HepG2 (cell line): Measurements from ENCODE around the gene NSUN6. TPM values are rescaled to one million over a fixed set of nuclear protein-coding genes. Genes with fewer than 3 reads are reported as not detected.
"Not testable (repeated sequence)": the region's sequence is repeated elsewhere in the genome, so short reads cannot be mapped to it uniquely, and the experiment has no call there.

ENCODE experiments used
- ATAC-seq: fragments of 200-7000 bp; cut with Tn5 transposase; 3 replicates; pipeline ENCODE4 v1.9.1; 2020; ENCODE audit warnings: mild to moderate bottlenecking, moderate library complexity
- BruUV-seq: library from RNA; stranded (reverse); fragments of 400-500 nt; replicated peaks from 2 replicates; lab custom pipeline; 2021; lab: Mats Ljungman, UMichigan
- CTCF ChIA-PET: fragments of 300-600 bp; formaldehyde crosslinking; extraction: SDS; loops from one replicate; lab custom pipeline; 2021; ENCODE audit warnings: low total read pairs, inconsistent platforms, low intra/inter-chr PET ratio; lab: Yijun Ruan, JAX
- POLR2A ChIA-PET: fragments of 350-600 bp; sonication (Branson Sonifier 250); formaldehyde crosslinking; loops from one replicate; lab custom pipeline; 2020; ENCODE audit warnings: antibody characterized with exemption, inconsistent platforms; lab: Yijun Ruan, JAX
- DNase-seq: peaks from one replicate; pipeline ENCODE4 v3.0.0-alpha.2; 2015; ENCODE audit warnings: low spot score
- FAIRE-seq: peaks from 3 replicates; lab custom pipeline; 2011; peaks lifted over from hg19 to GRCh38; lab: Jason Lieb, UNC
- H2AFZ ChIP-seq: one replicate; pipeline ENCODE4 v1.6.1; 2011; ENCODE audit warnings: low read length, inconsistent platforms
- H3K27ac ChIP-seq: fragments of 300-600 bp; 3 replicates; pipeline ENCODE4 v1.8.0; 2011; ENCODE audit warnings: mixed run types, mild to moderate bottlenecking, mixed read lengths, low read length, inconsistent platforms; ENCODE audit not compliant: insufficient read depth; ENCODE audit errors: extremely low read length
- H3K27me3 ChIP-seq, 2 experiments: fragments of 200-600 bp in 1 of 2; 2 replicates in 1 of 2; 3 replicates in 1 of 2; pipeline versions ENCODE4 v1.6.0 to v1.8.0; 2011; ENCODE audit warnings: low read length in 2 of 2, mild to moderate bottlenecking in 2 of 2, moderate library complexity in 2 of 2, inconsistent platforms in 1 of 2; ENCODE audit not compliant: insufficient read depth in 2 of 2, control insufficient read depth in 1 of 2
- H3K36me3 ChIP-seq, 2 experiments: fragments of 200-600 bp in 1 of 2; replicated peaks in 1 of 2; 2 replicates in 1 of 2; 3 replicates in 1 of 2; pipeline versions ENCODE4 v1.5.1 to v1.8.0; 2011; ENCODE audit warnings: low read length in 2 of 2, inconsistent platforms in 1 of 2; ENCODE audit not compliant: insufficient read depth in 2 of 2, control insufficient read depth in 1 of 2
- H3K4me1 ChIP-seq: 2 replicates; pipeline ENCODE4 v1.5.1; 2012; ENCODE audit warnings: low read length, inconsistent platforms; ENCODE audit not compliant: insufficient read depth
- H3K4me2 ChIP-seq: 2 replicates; pipeline ENCODE4 v1.6.0; 2011; ENCODE audit warnings: low read depth, low read length, inconsistent platforms
- H3K4me3 ChIP-seq, 3 experiments: fragments of 200-600 bp in 1 of 3; sonication (generic), shearing (Covaris generic) in 1 of 3; replicated peaks in 1 of 3; 2 replicates each; pipeline ENCODE4 v1.5.1; 2011 to 2016; ENCODE audit warnings: low read length in 3 of 3, inconsistent platforms in 2 of 3, low read depth in 2 of 3, mild to moderate bottlenecking in 2 of 3, control low read depth in 1 of 3, mixed read lengths in 1 of 3; ENCODE audit not compliant: insufficient read depth in 1 of 3
- H3K79me2 ChIP-seq: one replicate; pipeline ENCODE4 v1.6.1; 2011; ENCODE audit warnings: low read length, inconsistent platforms; ENCODE audit not compliant: insufficient read depth
- H3K9ac ChIP-seq: 2 replicates; pipeline ENCODE4 v1.6.0; 2011; ENCODE audit warnings: mild to moderate bottlenecking, low read depth, low read length, inconsistent platforms; ENCODE audit not compliant: insufficient read depth
- H3K9me3 ChIP-seq: 2 replicates; pipeline ENCODE4 v1.5.1; 2012; ENCODE audit warnings: mild to moderate bottlenecking, low read length
- H4K20me1 ChIP-seq: 2 replicates; pipeline ENCODE4 v1.6.0; 2011; ENCODE audit warnings: inconsistent platforms, mild to moderate bottlenecking, low read length, moderate library complexity; ENCODE audit not compliant: insufficient read depth
- ARID5B ChIP-seq: IDR thresholded peaks from 2 replicates; pipeline ENCODE4 v1.4.0; 2020; ENCODE audit warnings: mild to moderate bottlenecking, missing genetic modification reagents
- ATM ChIP-seq: fragments of 450-650 bp; IDR thresholded peaks from 2 replicates; pipeline ENCODE4 v1.7.1; 2017; ENCODE audit warnings: mild to moderate bottlenecking, borderline replicate concordance
- BCL6 ChIP-seq: IDR thresholded peaks from 2 replicates; pipeline ENCODE4 v1.6.1; 2016; ENCODE audit warnings: missing genetic modification reagents, missing compliant biosample characterization
- CEBPG ChIP-seq: IDR thresholded peaks from 2 replicates; pipeline ENCODE4 v1.6.1; 2016
- FOXA3 ChIP-seq: IDR thresholded peaks from 2 replicates; pipeline ENCODE4 v1.6.1; 2016; ENCODE audit warnings: missing genetic modification reagents, missing compliant biosample characterization
- FOXP1 ChIP-seq, 2 experiments: fragments of 450-650 bp in 1 of 2; IDR thresholded peaks; 2 replicates each; pipeline ENCODE4 v1.6.1; 2017 to 2018; ENCODE audit warnings: antibody characterized with exemption in 1 of 2
- HNF4A ChIP-seq: sonication (generic); formaldehyde crosslinking; IDR thresholded peaks from 2 replicates; pipeline ENCODE4 v1.4.0; 2020; ENCODE audit warnings: missing genetic modification reagents
- MEF2D ChIP-seq: sonication (generic); formaldehyde crosslinking; IDR thresholded peaks from 2 replicates; pipeline ENCODE4 v1.5.1; 2020; ENCODE audit warnings: mild to moderate bottlenecking, missing genetic modification reagents
- PAXIP1 ChIP-seq: sonication (generic); formaldehyde crosslinking; conservative IDR thresholded peaks from 2 replicates; pipeline ENCODE4 v1.4.0; 2020; ENCODE audit warnings: mild to moderate bottlenecking, missing genetic modification reagents, moderate library complexity
- RXRB ChIP-seq: IDR thresholded peaks from 2 replicates; pipeline ENCODE4 v1.6.1; 2016; ENCODE audit warnings: borderline replicate concordance, missing genetic modification reagents, missing compliant biosample characterization
- SKI ChIP-seq: fragments of 450-650 bp; IDR thresholded peaks from one replicate; pipeline ENCODE4 v1.6.1; 2018; ENCODE audit warnings: mild to moderate bottlenecking; ENCODE audit not compliant: partially characterized antibody
- SOX13 ChIP-seq, 3 experiments: fragments of 450-650 bp in 1 of 3; sonication (generic) in 1 of 3; formaldehyde crosslinking in 1 of 3; IDR thresholded peaks in 2 of 3; conservative IDR thresholded peaks in 1 of 3; 2 replicates each; pipeline versions ENCODE4 v1.5.0 to v1.6.1; 2016 to 2020; ENCODE audit warnings: antibody characterized with exemption in 1 of 3, mild to moderate bottlenecking in 1 of 3, missing compliant biosample characterization in 1 of 3, missing genetic modification reagents in 1 of 3, moderate library complexity in 1 of 3
- SOX5 ChIP-seq: IDR thresholded peaks from 2 replicates; pipeline ENCODE4 v1.6.1; 2016; ENCODE audit warnings: borderline replicate concordance
- SOX6 ChIP-seq, 2 experiments: fragments of 450-650 bp in 1 of 2; sonication (generic) in 1 of 2; formaldehyde crosslinking in 1 of 2; IDR thresholded peaks; 2 replicates each; pipeline versions ENCODE4 v1.4.0 to v1.6.1; 2017 to 2020; ENCODE audit warnings: antibody characterized with exemption in 1 of 2, mild to moderate bottlenecking in 1 of 2, missing genetic modification reagents in 1 of 2
- TBX3 ChIP-seq: fragments of 450-650 bp; IDR thresholded peaks from 2 replicates; pipeline ENCODE4 v1.6.1; 2017; ENCODE audit warnings: antibody characterized with exemption, mild to moderate bottlenecking, inconsistent platforms, borderline replicate concordance
- TEF ChIP-seq: sonication (generic); formaldehyde crosslinking; IDR thresholded peaks from 2 replicates; pipeline ENCODE4 v1.5.0; 2020; ENCODE audit warnings: missing genetic modification reagents
- WGBS: methylation state at CpG from one replicate; pipeline ENCODE4 v1.1.6; 2017; ENCODE audit warnings: low lambda C conversion rate; 5-methylcytosine and 5-hydroxymethylcytosine counted together
- in situ Hi-C: cut with HindIII; loops from 2 replicates; pipeline ENCODE4 v1.10.0; 2017; ENCODE audit warnings: low pct_unique_long_range_greater_than_20kb; ENCODE audit not compliant: extremely low pct_ligation_motif_present
- intact Hi-C: fragments of 100-400 bp; cut with micrococcal nuclease; formaldehyde crosslinking; loops from one replicate; pipeline ENCODE4 v1.10.0; 2022; ENCODE audit not compliant: unreplicated experiment
- polyA plus RNA-seq, 8 experiments: library from polyadenylated mRNA; depleted of rRNA in 3 of 8; stranded (reverse) in 7 of 8; unstranded in 1 of 8; fragments of >200 nt; fragmentation: Illumina TruSeq in 4 of 8; extraction: Trizol in 4 of 8; gene quantifications; 2 replicates each; pipeline versions ENCODE4 v1.2.1 to v1.2.3, GENCODE V29; 2011 to 2016; ENCODE audit warnings: low read depth in 4 of 8, missing spikeins in 1 of 8, mixed read lengths in 1 of 8; ENCODE audit not compliant: insufficient read depth in 1 of 8
- total RNA-seq, 5 experiments: library from RNA; depleted of rRNA; stranded (reverse); fragments of >200 nt; fragmentation: Illumina TruSeq; extraction: Trizol; gene quantifications; 2 replicates each; pipeline ENCODE4 v1.2.3, GENCODE V29; 2016; ENCODE audit warnings: low read depth in 1 of 5

The NSUN6 gene
- total and polyA plus RNA-seq, 2 of the 13 experiments (the other 11 are each of a cell fraction or from before 2014, with no cell fraction given): 17.2 to 19.3 TPM

- H3K36me3 ChIP-seq; H3K4me3 ChIP-seq; H3K27me3 ChIP-seq; H2AFZ ChIP-seq; H4K20me1 ChIP-seq; BruUV-seq; H3K9ac ChIP-seq; CTCF ChIA-PET; H3K9me3 ChIP-seq; in situ Hi-C loops; DNase-seq; intact Hi-C loops; TF ChIP-seq SOX6, FOXP1, SOX13 (IDR thresholded peaks at IDR 0.05): not testable (repeated sequence)
- Histone ChIP-seq H3K27ac (peak overlapping the region; percentile 42), H3K79me2 (peaks cover 11% of the 10 kb centered on the region), H3K4me2 (peak overlapping the region; percentile 29; the same call in 1 of the 2 replicates), H3K4me1 (peaks cover 54% of the 10 kb centered on the region)
- POLR2A ChIA-PET: interaction anchor here (1.0 to 2.3 kb wide), 5 partner anchors 9 to 29 kb away, joined by 3 to 13 read pairs (median 5); partner anchors contain the start of gene ARL5B
- FAIRE-seq (peak; percentile 26), ATAC-seq (peak; percentile 81)
- WGBS: 56% methylated on average over 2 of the region's 2 CpGs
- TF ChIP-seq PAXIP1 (CRISPR knock-in tag) (peak; percentile 59), SOX5 (CRISPR knock-in tag) (peak; percentile 58; the same call in 1 of the 2 replicates), TBX3 (peak; percentile 74), TEF (CRISPR knock-in tag) (0 out of 2 replicates have a peak, but pooled peaks have one; percentile 34), ATM (peak; percentile 64; the same call in 1 of the 2 replicates), BCL6 (CRISPR knock-in tag) (0 out of 2 replicates have a peak, but pooled peaks have one; percentile 38), RXRB (CRISPR knock-in tag) (peak; percentile 41; the same call in 1 of the 2 replicates), SOX6 (CRISPR knock-in tag; IDR thresholded peaks at IDR 0.05) (peak; percentile 25; the same call in 1 of the 2 replicates), HNF4A (CRISPR knock-in tag) (peak; percentile 56), FOXA3 (CRISPR knock-in tag) (peak; percentile 18; the same call in 1 of the 2 replicates), MEF2D (0 out of 2 replicates have a peak, but pooled peaks have one; percentile 28), SKI (peak; percentile 62), FOXP1 (CRISPR knock-in tag; IDR thresholded peaks at IDR 0.05) (peak; percentile 40; the same call in 1 of the 2 replicates), SOX13 (CRISPR knock-in tag; conservative IDR thresholded peaks at IDR 0.05 in 1 of 2, IDR thresholded peaks at IDR 0.05 in 1 of 2) (peak in 1 of 2 experiments; percentile 48; a peak in 1 of 4 replicates), CEBPG (0 out of 2 replicates have a peak, but pooled peaks have one; percentile 8), ARID5B (peak; percentile 55)
These were observed 11.7 kb downstream of the NSUN6 start for GRCh38 chr10:18639719-18640118.
